ENCODE results near the gene FAM89A. TPM values are rescaled to one million over a fixed set of nuclear protein-coding genes. Genes with fewer than 3 reads are reported as not detected.

The FAM89A gene
- polyA plus RNA-seq, 1 donor (not counting 4 experiments of a cell fraction or from before 2014, with no cell fraction given): 32.3 TPM

DNA sequence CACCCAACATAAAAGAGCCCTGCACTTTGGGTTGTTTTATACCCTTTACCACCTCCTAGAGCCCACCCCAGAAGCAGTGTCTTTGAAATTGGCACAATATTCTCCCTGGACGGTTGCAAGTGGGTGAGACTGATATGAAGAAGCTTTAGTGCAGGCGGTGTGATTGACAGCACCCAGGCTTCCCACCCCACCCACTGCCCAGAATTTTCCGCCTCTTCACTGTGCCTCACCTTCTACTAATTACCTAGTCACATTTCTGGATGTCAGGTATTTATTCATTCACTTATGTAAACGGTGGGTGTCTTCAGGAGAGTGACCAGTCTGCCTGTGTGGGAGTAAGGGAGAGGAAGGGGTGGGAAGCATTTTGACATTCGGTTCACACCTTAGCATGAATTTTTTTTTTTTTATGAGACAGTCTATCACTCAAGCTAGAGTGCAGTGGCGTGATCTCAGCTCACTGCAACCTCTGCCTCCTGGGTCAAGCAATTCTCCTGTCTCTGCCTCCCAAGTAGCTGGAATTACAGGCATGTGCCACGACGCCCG, 1.7 kb upstream of the FAM89A start:
- DNase-seq (ENCODE audit: low read depth, low spot score) (no peak), FAIRE-seq (no peak)
- no peaks in the 10 kb centered on the region for H3K9me1 ChIP-seq (ENCODE audit: control insufficient read depth, extremely low read depth, insufficient read depth, low read length)
- H3K4me1 ChIP-seq (ENCODE audit: control insufficient read depth, extremely low read depth, insufficient read depth, low read length): peaks cover 21% of the 10 kb centered on the region
- dilution Hi-C loops (cut with MboI; ENCODE audit: extremely low pct_ligation_motif_present, low sequenced_read_pairs): no loop called here
- no peaks in the 10 kb centered on the region for H4K20me1 ChIP-seq (ENCODE audit: control insufficient read depth, extremely low read depth, insufficient read depth, low read length)
- no peaks in the 10 kb centered on the region for H3K9me3 ChIP-seq (ENCODE audit: control insufficient read depth, low read depth, low read length)
- no peak overlapping the region for H3K4me2 ChIP-seq (ENCODE audit: control insufficient read depth, extremely low read depth, insufficient read depth, low read depth, low read length)
- H3K79me2 ChIP-seq (ENCODE audit: control insufficient read depth, insufficient read depth, low read length): peaks cover 19% of the 10 kb centered on the region
- no peak overlapping the region for H3K9ac ChIP-seq (ENCODE audit: control insufficient read depth, extremely low read depth, insufficient read depth, low read length)
- TF ChIP-seq EZH2 (IDR thresholded peaks at IDR 0.05; ENCODE audit: low read length): no peak
- TF ChIP-seq, protein P1, sequence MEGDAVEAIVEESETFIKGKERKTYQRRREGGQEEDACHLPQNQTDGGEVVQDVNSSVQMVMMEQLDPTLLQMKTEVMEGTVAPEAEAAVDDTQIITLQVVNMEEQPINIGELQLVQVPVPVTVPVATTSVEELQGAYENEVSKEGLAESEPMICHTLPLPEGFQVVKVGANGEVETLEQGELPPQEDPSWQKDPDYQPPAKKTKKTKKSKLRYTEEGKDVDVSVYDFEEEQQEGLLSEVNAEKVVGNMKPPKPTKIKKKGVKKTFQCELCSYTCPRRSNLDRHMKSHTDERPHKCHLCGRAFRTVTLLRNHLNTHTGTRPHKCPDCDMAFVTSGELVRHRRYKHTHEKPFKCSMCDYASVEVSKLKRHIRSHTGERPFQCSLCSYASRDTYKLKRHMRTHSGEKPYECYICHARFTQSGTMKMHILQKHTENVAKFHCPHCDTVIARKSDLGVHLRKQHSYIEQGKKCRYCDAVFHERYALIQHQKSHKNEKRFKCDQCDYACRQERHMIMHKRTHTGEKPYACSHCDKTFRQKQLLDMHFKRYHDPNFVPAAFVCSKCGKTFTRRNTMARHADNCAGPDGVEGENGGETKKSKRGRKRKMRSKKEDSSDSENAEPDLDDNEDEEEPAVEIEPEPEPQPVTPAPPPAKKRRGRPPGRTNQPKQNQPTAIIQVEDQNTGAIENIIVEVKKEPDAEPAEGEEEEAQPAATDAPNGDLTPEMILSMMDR (optimal IDR thresholded peaks at IDR 0.05 in 1 of 3, IDR thresholded peaks at IDR 0.05 in 1 of 3, conservative IDR thresholded peaks at IDR 0.05 in 1 of 3; ENCODE audit: extremely low read depth in 1 of 3, insufficient read depth in 2 of 3, low read length in 3 of 3): no peak
- no peak overlapping the region for H3K27ac ChIP-seq (ENCODE audit: control insufficient read depth, insufficient read depth, low read length)
- no peaks in the 10 kb centered on the region for H3K27me3 ChIP-seq (ENCODE audit: control insufficient read depth, extremely low read depth, insufficient read depth, low read length)
- H3K4me3 ChIP-seq (ENCODE audit: control insufficient read depth in 2 of 3, extremely low read depth in 1 of 3, insufficient read depth in 2 of 3, low read depth in 1 of 3, low read length in 3 of 3): no peak overlapping the region
- no peaks in the 10 kb centered on the region for H3K36me3 ChIP-seq (ENCODE audit: control insufficient read depth in 2 of 2, extremely low read depth in 1 of 2, insufficient read depth in 2 of 2, low read length in 2 of 2)
- H2AFZ ChIP-seq (ENCODE audit: control insufficient read depth, low read length): no peak overlapping the region

DNA sequence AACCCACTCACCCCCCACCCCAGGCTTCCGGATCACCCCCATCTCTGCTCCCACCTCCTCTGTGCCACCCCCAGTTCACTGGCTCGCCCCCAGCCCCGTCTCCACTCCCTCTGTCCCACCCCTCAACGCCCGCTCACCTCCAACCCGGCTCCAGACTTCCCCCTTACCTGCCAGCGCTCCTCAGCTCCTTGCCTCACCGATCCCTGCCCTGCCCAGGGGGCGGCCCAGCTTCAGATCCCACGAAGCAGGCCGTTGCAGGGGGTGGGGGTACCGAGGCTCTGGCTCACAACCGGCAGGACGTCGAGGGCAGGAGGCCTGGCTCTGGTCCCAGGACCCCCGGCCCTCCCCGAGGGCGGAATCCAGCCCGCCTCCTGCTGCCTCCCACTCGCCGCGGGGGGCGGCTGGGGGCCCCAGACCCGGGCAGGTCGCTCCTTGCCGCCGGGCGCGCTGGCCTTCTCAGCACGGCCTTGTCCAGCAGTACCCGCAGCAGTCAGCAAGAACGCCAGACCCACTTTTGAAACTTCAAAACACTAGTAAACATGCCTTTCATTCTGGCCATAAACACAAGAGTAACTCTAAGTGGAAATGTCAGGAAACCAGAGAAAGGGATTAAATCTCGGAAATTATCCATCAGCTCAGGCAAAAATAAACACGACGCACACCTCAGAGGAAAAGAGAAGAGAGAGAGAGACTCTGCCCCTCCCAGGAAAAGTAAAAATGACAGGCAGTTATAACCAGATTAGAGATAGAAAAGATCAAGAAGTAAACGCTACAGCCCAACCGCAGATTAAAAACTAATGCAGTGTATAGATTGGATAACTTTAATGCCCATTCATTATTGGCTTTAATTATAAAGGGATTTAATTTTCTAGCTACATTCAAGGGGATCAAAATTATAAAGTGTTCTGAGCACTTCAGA, 1.0 kb upstream of the FAM89A start:
- FAIRE-seq (no peak), DNase-seq (ENCODE audit: low read depth, low spot score) (no peak)
- Histone ChIP-seq H2AFZ (ENCODE audit: control insufficient read depth, low read length) (peak overlapping the region; percentile 90), H3K9me1 (ENCODE audit: control insufficient read depth, extremely low read depth, insufficient read depth, low read length) (no peaks in the 10 kb centered on the region), H3K4me3 (ENCODE audit: control insufficient read depth in 2 of 3, extremely low read depth in 1 of 3, insufficient read depth in 2 of 3, low read depth in 1 of 3, low read length in 3 of 3) (peak overlapping the region; percentile 73 to 89 (median 73)), H3K9me3 (ENCODE audit: control insufficient read depth, low read depth, low read length) (no peaks in the 10 kb centered on the region), H3K36me3 (ENCODE audit: control insufficient read depth in 2 of 2, extremely low read depth in 1 of 2, insufficient read depth in 2 of 2, low read length in 2 of 2) (no peaks in the 10 kb centered on the region), H3K4me1 (ENCODE audit: control insufficient read depth, extremely low read depth, insufficient read depth, low read length) (peaks cover 21% of the 10 kb centered on the region), H3K9ac (ENCODE audit: control insufficient read depth, extremely low read depth, insufficient read depth, low read length) (peak overlapping the region; percentile 65), H3K79me2 (ENCODE audit: control insufficient read depth, insufficient read depth, low read length) (peaks cover 25% of the 10 kb centered on the region), H3K27ac (ENCODE audit: control insufficient read depth, insufficient read depth, low read length) (no peak overlapping the region), H3K4me2 (ENCODE audit: control insufficient read depth, extremely low read depth, insufficient read depth, low read depth, low read length) (peak overlapping the region; percentile 81), H3K27me3 (ENCODE audit: control insufficient read depth, extremely low read depth, insufficient read depth, low read length) (no peaks in the 10 kb centered on the region), H4K20me1 (ENCODE audit: control insufficient read depth, extremely low read depth, insufficient read depth, low read length) (no peaks in the 10 kb centered on the region)
- no peak for TF ChIP-seq EZH2 (IDR thresholded peaks at IDR 0.05; ENCODE audit: low read length)
- TF ChIP-seq, protein P1 (optimal IDR thresholded peaks at IDR 0.05 in 1 of 3, IDR thresholded peaks at IDR 0.05 in 1 of 3, conservative IDR thresholded peaks at IDR 0.05 in 1 of 3; ENCODE audit: extremely low read depth in 1 of 3, insufficient read depth in 2 of 3, low read length in 3 of 3): no peak
- dilution Hi-C loops (cut with MboI; ENCODE audit: extremely low pct_ligation_motif_present, low sequenced_read_pairs): no loop called here

Data from keratinocyte (primary cell).